ENCODE results near the gene HOXC12. TPM values are rescaled to one million over a fixed set of nuclear protein-coding genes. Genes with fewer than 3 reads are reported as not detected.

Gene HOXC12
- total RNA-seq, 1 experiment from 2014 or later: 1.9 TPM

GRCh38 chr12:53983568-53983949, 28.9 kb downstream of the HOXC12 start:
- Histone ChIP-seq H3K4me3 (no peak overlapping the region), H3K27me3 (no peaks in the 10 kb centered on the region), H3K36me3 (peaks cover 11% of the 10 kb centered on the region; the same call in 1 of the 2 replicates), H3K9me3 (no peaks in the 10 kb centered on the region)
- no peak for DNase-seq

- Histone ChIP-seq H3K36me3 (peaks cover 13% of the 10 kb centered on the region; the same call in 1 of the 2 replicates), H3K27me3 (no peaks in the 10 kb centered on the region), H3K9me3 (no peaks in the 10 kb centered on the region), H3K4me3 (no peak overlapping the region; the same call in 1 of the 2 replicates)
- DNase-seq: no peak
Observed at GRCh38 chr12:53983950-53984572, 29.4 kb downstream of the HOXC12 start.

- Histone ChIP-seq H3K27me3 (no peaks in the 10 kb centered on the region), H3K36me3 (peaks cover 13% of the 10 kb centered on the region; the same call in 1 of the 2 replicates), H3K4me3 (peak within 1 kb of the TSS; percentile 70), H3K9me3 (no peaks in the 10 kb centered on the region)
- peak; percentile 96 for DNase-seq
Observed at GRCh38 chr12:53984901-53985691, 30.4 kb downstream of the HOXC12 start, which contains the start of gene HOXC10. HOXC10 (plus strand) TSS chr12:53985146; CDS start chr12:53985260, 114 bp downstream.

- H3K27me3 ChIP-seq: no peaks in the 10 kb centered on the region
- no peak for DNase-seq
- no peaks in the 10 kb centered on the region for H3K9me3 ChIP-seq
- H3K4me3 ChIP-seq: peak overlapping the region; percentile 70
- H3K36me3 ChIP-seq: peaks cover 13% of the 10 kb centered on the region; the same call in 1 of the 2 replicates
Observed at GRCh38 chr12:53985692-53985993, 30.9 kb downstream of the HOXC12 start.

GRCh38 chr12:53985994-53986685, 31.4 kb downstream of the HOXC12 start:
- peak; percentile 83 for DNase-seq
- no peaks in the 10 kb centered on the region for H3K27me3 ChIP-seq
- peak overlapping the region; percentile 70 for H3K4me3 ChIP-seq
- H3K9me3 ChIP-seq: no peaks in the 10 kb centered on the region
- peaks cover 13% of the 10 kb centered on the region for H3K36me3 ChIP-seq

- peaks cover 18% of the 10 kb centered on the region for H3K36me3 ChIP-seq
- peak overlapping the region; percentile 70 for H3K4me3 ChIP-seq
- H3K9me3 ChIP-seq: no peaks in the 10 kb centered on the region
- H3K27me3 ChIP-seq: no peaks in the 10 kb centered on the region
- no peak for DNase-seq
Observed at GRCh38 chr12:53986686-53987483, 32.2 kb downstream of the HOXC12 start.

- H3K4me3 ChIP-seq: peak overlapping the region; percentile 70
- no peaks in the 10 kb centered on the region for H3K27me3 ChIP-seq
- DNase-seq: no peak
- H3K36me3 ChIP-seq: peaks cover 19% of the 10 kb centered on the region
- H3K9me3 ChIP-seq: no peaks in the 10 kb centered on the region
Observed at GRCh38 chr12:53987787-53988230, 33.1 kb downstream of the HOXC12 start.

GRCh38 chr12:53988541-53989226, 34.0 kb downstream of the HOXC12 start:
- Histone ChIP-seq H3K9me3 (no peaks in the 10 kb centered on the region), H3K4me3 (peak overlapping the region; percentile 70), H3K27me3 (no peaks in the 10 kb centered on the region)

GRCh38 chr12:53989227-53990113, 34.8 kb downstream of the HOXC12 start:
- Histone ChIP-seq H3K27me3 (no peaks in the 10 kb centered on the region), H3K4me3 (peak overlapping the region; percentile 70)
- DNase-seq: peak; percentile 73

More at GRCh38 chr12:53988541-53989226, 34.0 kb downstream of the HOXC12 start:
- H3K36me3 ChIP-seq: peaks cover 19% of the 10 kb centered on the region
- DNase-seq: no peak

GRCh38 chr12:53990311-53991076, 35.8 kb downstream of the HOXC12 start:
- Histone ChIP-seq H3K27me3 (no peaks in the 10 kb centered on the region), H3K4me3 (peak overlapping the region; percentile 70), H3K36me3 (peaks cover 23% of the 10 kb centered on the region), H3K9me3 (no peaks in the 10 kb centered on the region)
- DNase-seq: no peak

More at GRCh38 chr12:53989227-53990113, 34.8 kb downstream of the HOXC12 start:
- H3K9me3 ChIP-seq: no peaks in the 10 kb centered on the region
- H3K36me3 ChIP-seq: peaks cover 19% of the 10 kb centered on the region

- peak; percentile 86 for DNase-seq
- Histone ChIP-seq H3K36me3 (peaks cover 23% of the 10 kb centered on the region), H3K9me3 (no peaks in the 10 kb centered on the region), H3K27me3 (no peaks in the 10 kb centered on the region), H3K4me3 (peak overlapping the region; percentile 70)
Observed at GRCh38 chr12:53991077-53991460, 36.4 kb downstream of the HOXC12 start.

GRCh38 chr12:53992377-53992889, 37.7 kb downstream of the HOXC12 start:
- Histone ChIP-seq H3K27me3 (no peaks in the 10 kb centered on the region), H3K4me3 (no peak overlapping the region), H3K36me3 (peaks cover 20% of the 10 kb centered on the region), H3K9me3 (no peaks in the 10 kb centered on the region)
- DNase-seq: no peak

GRCh38 chr12:53993162-53994008, 38.7 kb downstream of the HOXC12 start:
- H3K36me3 ChIP-seq: peaks cover 12% of the 10 kb centered on the region

GRCh38 chr12:53994009-53994263, 39.2 kb downstream of the HOXC12 start:
- H3K27me3 ChIP-seq: no peaks in the 10 kb centered on the region
- peak overlapping the region; percentile 72 for H3K4me3 ChIP-seq
- peaks cover 11% of the 10 kb centered on the region for H3K36me3 ChIP-seq
- H3K9me3 ChIP-seq: no peaks in the 10 kb centered on the region
- DNase-seq: no peak

More at GRCh38 chr12:53993162-53994008, 38.7 kb downstream of the HOXC12 start:
- H3K9me3 ChIP-seq: no peaks in the 10 kb centered on the region
- H3K4me3 ChIP-seq: peak overlapping the region; percentile 72; the same call in 1 of the 2 replicates
- no peak for DNase-seq
- H3K27me3 ChIP-seq: no peaks in the 10 kb centered on the region

All from MG63 (cell line).